Endothelial cell of umbilical vein (primary cell): ENCODE results near the gene NATD1.

Experiments
- EZH2 ChIP-seq: IDR thresholded peaks from 2 replicates; pipeline ENCODE4 v1.6.1; 2012; ENCODE audit warnings: borderline replicate concordance, low read depth, mild to moderate bottlenecking, moderate library complexity, low read length, inconsistent platforms; ENCODE audit not compliant: severe bottlenecking
- JUN ChIP-seq: IDR thresholded peaks from 2 replicates; pipeline ENCODE4 v1.6.1; 2011; ENCODE audit warnings: borderline replicate concordance, low read depth; ENCODE audit not compliant: insufficient read length, insufficient read depth
- TF ChIP-seq, protein P1 (sequence below), 2 donors: IDR thresholded peaks; 1 replicate in 1 of 2; 2 replicates in 1 of 2; pipeline ENCODE4 v1.5.1; 2011; ENCODE audit warnings: low read length in 2 of 2, mild to moderate bottlenecking in 2 of 2, moderate library complexity in 2 of 2, control low read depth in 1 of 2, inconsistent platforms in 1 of 2, low read depth in 1 of 2; ENCODE audit not compliant: insufficient read depth in 1 of 2; ENCODE audit errors: extremely low read depth in 1 of 2

DNA sequence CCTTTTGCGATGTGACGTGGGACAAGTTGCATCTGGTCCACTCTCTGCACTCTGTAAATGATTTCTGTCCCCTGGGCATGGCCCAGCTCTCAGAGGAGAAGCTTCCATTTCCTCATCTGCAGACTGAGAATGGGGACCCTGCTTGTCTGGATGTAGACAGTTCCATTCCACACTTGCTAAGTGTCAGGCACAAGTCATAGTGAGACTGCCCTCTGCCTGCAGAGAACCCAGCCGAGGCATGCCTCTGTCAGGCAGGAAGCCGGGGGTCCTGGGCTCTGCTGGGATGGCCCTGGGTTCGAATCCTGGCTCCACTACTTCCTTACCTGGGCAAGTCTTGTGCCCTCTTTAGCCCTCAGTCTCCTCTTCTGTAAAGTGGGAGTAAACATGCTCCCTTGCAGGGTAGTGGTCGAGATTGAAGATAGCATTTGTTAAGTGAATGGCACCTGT is 35.4 kb upstream of the NATD1 start:
- TF ChIP-seq, protein P1, sequence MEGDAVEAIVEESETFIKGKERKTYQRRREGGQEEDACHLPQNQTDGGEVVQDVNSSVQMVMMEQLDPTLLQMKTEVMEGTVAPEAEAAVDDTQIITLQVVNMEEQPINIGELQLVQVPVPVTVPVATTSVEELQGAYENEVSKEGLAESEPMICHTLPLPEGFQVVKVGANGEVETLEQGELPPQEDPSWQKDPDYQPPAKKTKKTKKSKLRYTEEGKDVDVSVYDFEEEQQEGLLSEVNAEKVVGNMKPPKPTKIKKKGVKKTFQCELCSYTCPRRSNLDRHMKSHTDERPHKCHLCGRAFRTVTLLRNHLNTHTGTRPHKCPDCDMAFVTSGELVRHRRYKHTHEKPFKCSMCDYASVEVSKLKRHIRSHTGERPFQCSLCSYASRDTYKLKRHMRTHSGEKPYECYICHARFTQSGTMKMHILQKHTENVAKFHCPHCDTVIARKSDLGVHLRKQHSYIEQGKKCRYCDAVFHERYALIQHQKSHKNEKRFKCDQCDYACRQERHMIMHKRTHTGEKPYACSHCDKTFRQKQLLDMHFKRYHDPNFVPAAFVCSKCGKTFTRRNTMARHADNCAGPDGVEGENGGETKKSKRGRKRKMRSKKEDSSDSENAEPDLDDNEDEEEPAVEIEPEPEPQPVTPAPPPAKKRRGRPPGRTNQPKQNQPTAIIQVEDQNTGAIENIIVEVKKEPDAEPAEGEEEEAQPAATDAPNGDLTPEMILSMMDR (IDR thresholded peaks at IDR 0.05; ENCODE audit: extremely low read depth in 1 of 2, insufficient read depth in 1 of 2, low read depth in 1 of 2, low read length in 2 of 2): no peak
- TF ChIP-seq EZH2 (no peak), JUN (no peak)
